Activated naive CD8-positive, alpha-beta T cell treated with anti-CD3 and anti-CD28 coated beads, Interleukin-2, amount 10 ng/mL, durations not matched to agents 7 days and 5 days (primary cell): ENCODE results near the gene IBA57. TPM values are rescaled to one million over a fixed set of nuclear protein-coding genes. Genes with fewer than 3 reads are reported as not detected.
"Not testable (repeated sequence)": the region's sequence is repeated elsewhere in the genome, so short reads cannot be mapped to it uniquely, and the experiment has no call there.

ENCODE experiments used
- ATAC-seq: fragments of 150-1000 bp; cut with Tn5 transposase; one replicate; pipeline ENCODE4 v1.10.0; 2021; ENCODE audit warnings: low read depth, moderate library complexity
- POLR2A ChIA-PET: fragments of 350-600 bp; sonication (Branson Sonifier 250); formaldehyde crosslinking; loops from one replicate; lab custom pipeline; 2021; ENCODE audit warnings: antibody characterized with exemption; lab: Charles Lee
- DNase-seq: peaks from one replicate; pipeline ENCODE4 v3.0.0; 2021
- H3K27ac Mint-ChIP-seq: one replicate; pipeline ENCODE4 v1.8.0; 2022; ENCODE audit warnings: mild to moderate bottlenecking, mixed read lengths
- H3K27me3 Mint-ChIP-seq: one replicate; pipeline ENCODE4 v1.8.0; 2022; ENCODE audit warnings: mild to moderate bottlenecking, moderate library complexity, mixed read lengths
- H3K36me3 Mint-ChIP-seq: one replicate; pipeline ENCODE4 v1.8.0; 2021; ENCODE audit warnings: mild to moderate bottlenecking, mixed read lengths
- H3K4me1 Mint-ChIP-seq: one replicate; pipeline ENCODE4 v1.8.0; 2021; ENCODE audit warnings: mixed read lengths
- H3K4me3 Mint-ChIP-seq: one replicate; pipeline ENCODE4 v1.8.0; 2022; ENCODE audit warnings: mild to moderate bottlenecking, moderate library complexity, mixed read lengths
- H3K9me3 Mint-ChIP-seq: one replicate; pipeline ENCODE4 v1.8.0; 2021; ENCODE audit warnings: mixed read lengths
- total RNA-seq, 2 experiments: library from RNA; stranded (reverse); gene quantifications; one replicate each; pipeline ENCODE4 v1.2.3, GENCODE V29; 2021

IBA57 gene
- total RNA-seq, 2 experiments from 2014 or later, result 9.7 to 12.2 TPM

GRCh38 chr1:228173528-228174481 is 8.2 kb downstream of the IBA57 start:
- not testable (repeated sequence) for ATAC-seq, DNase-seq, H3K36me3 Mint-ChIP-seq, H3K4me1 Mint-ChIP-seq, H3K27me3 Mint-ChIP-seq, H3K9me3 Mint-ChIP-seq, H3K4me3 Mint-ChIP-seq, H3K27ac Mint-ChIP-seq
- POLR2A ChIA-PET, result interaction anchor here (0.6 kb wide), 1 partner anchor 1374 kb away, joined by 4 read pairs; no protein-coding TSS in a partner anchor

GRCh38 chr1:228174482-228175315 is 9.1 kb downstream of the IBA57 start:
- ATAC-seq (no peak), DNase-seq (no peak)
- POLR2A ChIA-PET, result no interaction called here
- no peaks in the 10 kb centered on the region for H3K27me3 Mint-ChIP-seq
- no peaks in the 10 kb centered on the region for H3K36me3 Mint-ChIP-seq
- no peak overlapping the region for H3K27ac Mint-ChIP-seq
- H3K4me3 Mint-ChIP-seq, result no peak overlapping the region
- no peaks in the 10 kb centered on the region for H3K9me3 Mint-ChIP-seq
- H3K4me1 Mint-ChIP-seq, result peaks cover 2% of the 10 kb centered on the region

DNA sequence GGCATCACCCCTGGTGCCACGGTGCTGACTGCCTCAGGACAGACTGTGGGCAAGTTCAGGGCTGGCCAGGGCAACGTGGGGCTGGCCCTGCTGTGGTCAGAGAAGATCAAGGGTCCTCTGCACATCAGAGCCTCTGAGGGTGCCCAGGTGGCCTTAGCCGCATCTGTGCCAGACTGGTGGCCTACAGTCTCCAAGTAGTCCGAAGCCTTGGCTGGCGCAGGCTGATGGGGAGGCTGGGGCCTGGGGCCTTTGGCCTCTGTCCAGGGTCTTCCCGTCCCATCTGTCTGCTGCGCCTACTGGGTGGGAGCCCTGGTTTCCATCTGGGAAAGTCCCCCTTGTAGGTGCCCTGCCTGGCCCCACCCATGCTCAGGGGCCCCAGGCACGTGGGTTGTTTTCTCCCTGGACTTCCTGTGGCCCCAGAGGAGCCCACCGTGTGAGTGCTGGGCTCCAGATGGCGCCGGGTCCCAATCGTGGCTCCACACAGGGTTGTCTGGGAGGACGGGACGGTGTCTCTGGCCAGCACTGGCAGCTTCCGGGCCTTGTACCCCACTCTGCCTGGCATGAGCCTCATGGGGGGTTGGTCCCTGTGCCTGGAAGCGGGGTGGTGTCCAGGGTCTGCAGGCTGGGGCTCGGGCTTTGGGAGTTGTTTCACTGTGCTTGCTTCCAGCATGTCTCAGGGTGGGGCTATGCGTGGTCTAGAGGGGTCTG is 9.9 kb downstream of the IBA57 start:
- Mint-ChIP-seq H3K4me1 (peaks cover 2% of the 10 kb centered on the region), H3K36me3 (no peaks in the 10 kb centered on the region)
- no peak for ATAC-seq

GRCh38 chr1:228176024-228176395 is 10.4 kb downstream of the IBA57 start:
- ATAC-seq (no peak), DNase-seq (no peak)
- H3K4me1 Mint-ChIP-seq, result peaks cover 2% of the 10 kb centered on the region
- no peak overlapping the region for H3K4me3 Mint-ChIP-seq
- H3K36me3 Mint-ChIP-seq, result no peaks in the 10 kb centered on the region
- H3K9me3 Mint-ChIP-seq, result no peaks in the 10 kb centered on the region
- no peak overlapping the region for H3K27ac Mint-ChIP-seq
- H3K27me3 Mint-ChIP-seq, result no peaks in the 10 kb centered on the region
- POLR2A ChIA-PET, result no interaction called here

More for the DNA sequence above, 9.9 kb downstream of the IBA57 start:
- no peak for DNase-seq
- Mint-ChIP-seq H3K9me3 (no peaks in the 10 kb centered on the region), H3K27ac (no peak overlapping the region), H3K4me3 (no peak overlapping the region), H3K27me3 (no peaks in the 10 kb centered on the region)
- POLR2A ChIA-PET, result no interaction called here

DNA sequence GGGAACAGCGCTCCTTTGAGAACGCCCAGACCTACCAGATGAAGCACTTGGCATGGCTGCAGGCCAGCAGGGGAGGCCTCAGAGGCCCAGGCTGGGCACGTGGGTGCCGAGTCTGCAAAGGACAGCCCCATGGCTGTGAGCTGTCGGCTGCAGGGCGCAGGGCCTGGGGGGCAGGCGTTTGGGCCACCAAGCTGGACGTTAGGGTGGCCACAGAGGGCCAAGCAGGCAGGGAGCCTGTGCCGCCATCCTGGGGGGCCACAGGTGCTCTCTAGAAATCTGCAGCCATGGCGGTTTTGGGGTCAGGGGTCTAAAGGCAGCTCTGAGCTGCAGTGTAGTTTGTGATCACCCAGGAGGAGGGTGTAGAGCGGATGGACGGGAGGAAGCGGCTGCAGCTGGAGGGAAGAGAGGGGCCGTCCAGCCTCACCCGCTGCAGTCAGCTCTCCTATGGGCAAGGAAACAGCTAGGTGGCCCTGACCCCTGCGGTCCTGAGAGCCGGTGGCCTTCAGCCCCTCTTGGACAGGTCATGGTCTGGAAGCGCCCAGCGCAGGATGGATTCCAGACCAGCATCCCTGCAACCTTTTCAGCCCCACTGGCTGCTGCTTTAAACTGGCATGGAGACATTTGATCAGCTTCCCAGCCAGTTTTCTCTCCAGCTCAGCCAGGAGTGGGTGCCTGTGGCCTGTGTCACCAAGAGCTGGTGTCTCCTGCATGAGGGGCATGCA is 11.0 kb downstream of the IBA57 start:
- DNase-seq, result no peak
- Mint-ChIP-seq H3K9me3 (no peaks in the 10 kb centered on the region), H3K4me1 (peaks cover 2% of the 10 kb centered on the region), H3K27ac (no peak overlapping the region), H3K36me3 (no peaks in the 10 kb centered on the region), H3K27me3 (no peaks in the 10 kb centered on the region), H3K4me3 (no peak overlapping the region)
- POLR2A ChIA-PET, result no interaction called here
- ATAC-seq, result no peak

DNA sequence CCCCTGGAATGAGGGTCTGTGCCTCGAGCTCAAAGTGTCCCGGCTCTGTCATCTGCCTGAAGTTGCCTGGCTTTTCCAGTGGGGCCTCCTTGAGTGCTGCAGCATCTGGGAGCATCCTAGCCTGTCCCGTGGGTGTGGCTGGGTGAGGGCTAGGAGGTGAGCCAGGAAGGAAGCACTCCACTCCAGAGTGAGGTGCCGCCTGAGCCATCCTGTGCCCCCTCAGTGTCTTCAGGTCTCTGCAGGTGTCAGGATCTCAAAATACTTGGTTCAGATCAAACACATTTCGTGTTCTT is 11.5 kb downstream of the IBA57 start:
- no peak for ATAC-seq
- no peaks in the 10 kb centered on the region for H3K9me3 Mint-ChIP-seq
- POLR2A ChIA-PET, result interaction anchor here (0.7 kb wide), 1 partner anchor 67 kb away, joined by 5 read pairs; no protein-coding TSS in a partner anchor
- peaks cover 2% of the 10 kb centered on the region for H3K4me1 Mint-ChIP-seq
- H3K36me3 Mint-ChIP-seq, result no peaks in the 10 kb centered on the region
- no peak overlapping the region for H3K4me3 Mint-ChIP-seq
- H3K27ac Mint-ChIP-seq, result no peak overlapping the region
- DNase-seq, result no peak
- H3K27me3 Mint-ChIP-seq, result no peaks in the 10 kb centered on the region

GRCh38 chr1:228177721-228178710 is 12.4 kb downstream of the IBA57 start:
- H3K9me3 Mint-ChIP-seq, result no peaks in the 10 kb centered on the region
- H3K27ac Mint-ChIP-seq, result no peak overlapping the region

DNA sequence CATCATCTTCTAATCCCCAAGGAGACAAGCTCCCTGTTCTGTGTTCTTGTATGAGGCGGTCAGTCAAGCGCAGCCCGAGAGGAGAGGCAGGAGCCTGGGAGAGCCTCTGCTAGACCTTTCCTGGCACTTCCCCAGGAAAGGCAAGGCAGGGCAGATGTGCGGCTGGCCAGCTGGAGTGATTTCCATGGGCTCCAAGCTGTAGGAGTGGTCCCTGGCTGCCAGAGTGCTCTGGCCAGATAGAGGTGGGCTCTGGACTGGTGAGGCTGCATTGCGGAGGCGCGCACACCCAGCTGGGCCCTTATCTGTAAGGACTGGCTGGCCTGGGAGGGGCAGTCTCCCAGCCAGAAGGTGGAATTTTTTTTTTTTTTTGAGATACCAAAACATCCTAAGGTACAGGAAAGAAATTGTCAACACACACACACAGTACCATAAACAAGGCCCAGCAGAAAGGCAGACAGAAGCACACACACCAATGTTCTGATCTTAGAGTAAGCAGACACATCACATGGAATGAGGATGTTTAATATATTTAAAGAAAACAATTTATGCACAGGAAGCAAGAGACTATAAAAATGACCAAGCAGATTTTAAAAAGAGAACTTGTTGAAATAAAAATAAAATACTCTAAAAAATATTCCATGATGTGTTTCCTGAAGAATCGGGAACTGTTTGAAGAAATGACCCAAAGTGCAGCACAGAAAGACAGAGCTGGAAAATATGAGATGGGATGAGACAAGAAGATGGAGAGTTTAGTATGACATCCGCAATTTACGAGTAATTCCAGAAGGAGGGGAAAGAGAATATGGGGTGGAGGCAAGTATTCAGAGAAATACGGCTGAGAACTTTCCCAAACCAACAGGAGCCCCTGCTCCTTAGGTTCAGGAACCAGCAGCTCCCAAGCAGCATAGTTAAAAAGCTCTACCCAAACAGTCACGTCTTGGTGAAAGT is 13.4 kb downstream of the IBA57 start:
- Mint-ChIP-seq H3K27ac (no peak overlapping the region), H3K36me3 (no peaks in the 10 kb centered on the region), H3K27me3 (no peaks in the 10 kb centered on the region), H3K9me3 (no peaks in the 10 kb centered on the region), H3K4me1 (peaks cover 2% of the 10 kb centered on the region), H3K4me3 (no peak overlapping the region)
- DNase-seq (no peak), ATAC-seq (no peak)
- POLR2A ChIA-PET, result no interaction called here

More at GRCh38 chr1:228177721-228178710, 12.4 kb downstream of the IBA57 start:
- DNase-seq (no peak), ATAC-seq (no peak)
- Mint-ChIP-seq H3K36me3 (no peaks in the 10 kb centered on the region), H3K27me3 (no peaks in the 10 kb centered on the region), H3K4me3 (no peak overlapping the region), H3K4me1 (peaks cover 2% of the 10 kb centered on the region)
- POLR2A ChIA-PET, result interaction anchor here (0.7 kb wide), 1 partner anchor 66 kb away, joined by 5 read pairs; no protein-coding TSS in a partner anchor

DNA sequence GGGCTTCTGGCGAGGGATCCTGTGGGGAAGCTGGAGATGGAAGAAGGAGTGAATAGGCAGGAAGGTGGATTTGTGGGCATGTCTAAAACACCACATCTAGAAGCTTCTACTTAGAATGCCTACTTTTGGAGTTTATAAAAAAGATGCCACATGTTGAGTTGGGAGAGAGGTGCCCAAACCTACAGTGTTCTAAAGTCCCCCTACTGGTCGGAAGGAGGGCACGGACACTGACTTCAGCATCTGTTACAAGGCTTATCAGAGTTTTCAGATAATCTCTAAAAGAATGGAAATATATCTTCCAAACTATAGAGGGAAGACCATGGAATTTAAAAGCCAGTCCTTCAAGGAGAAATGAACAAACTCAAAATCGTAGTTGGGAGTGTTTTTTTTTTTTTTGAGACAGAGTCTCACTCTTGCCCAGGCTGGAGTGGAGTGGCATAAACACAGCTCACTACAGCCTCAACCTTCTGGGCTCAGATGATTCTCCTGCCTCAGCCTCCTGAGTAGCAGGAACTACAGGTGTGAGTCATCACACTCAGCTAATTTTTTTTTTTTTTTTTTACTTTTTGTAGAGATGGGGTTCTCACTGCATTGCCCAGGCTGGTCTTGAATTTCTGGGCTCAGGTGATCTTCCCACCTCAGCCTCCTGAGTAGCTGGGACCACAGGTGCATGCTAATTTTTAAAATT is 14.8 kb downstream of the IBA57 start:
- POLR2A ChIA-PET, result interaction anchor here (1.2 kb wide), 1 partner anchor 9 kb away, joined by 4 read pairs; no protein-coding TSS in a partner anchor
- no peak for ATAC-seq
- H3K27ac Mint-ChIP-seq, result no peak overlapping the region

DNA sequence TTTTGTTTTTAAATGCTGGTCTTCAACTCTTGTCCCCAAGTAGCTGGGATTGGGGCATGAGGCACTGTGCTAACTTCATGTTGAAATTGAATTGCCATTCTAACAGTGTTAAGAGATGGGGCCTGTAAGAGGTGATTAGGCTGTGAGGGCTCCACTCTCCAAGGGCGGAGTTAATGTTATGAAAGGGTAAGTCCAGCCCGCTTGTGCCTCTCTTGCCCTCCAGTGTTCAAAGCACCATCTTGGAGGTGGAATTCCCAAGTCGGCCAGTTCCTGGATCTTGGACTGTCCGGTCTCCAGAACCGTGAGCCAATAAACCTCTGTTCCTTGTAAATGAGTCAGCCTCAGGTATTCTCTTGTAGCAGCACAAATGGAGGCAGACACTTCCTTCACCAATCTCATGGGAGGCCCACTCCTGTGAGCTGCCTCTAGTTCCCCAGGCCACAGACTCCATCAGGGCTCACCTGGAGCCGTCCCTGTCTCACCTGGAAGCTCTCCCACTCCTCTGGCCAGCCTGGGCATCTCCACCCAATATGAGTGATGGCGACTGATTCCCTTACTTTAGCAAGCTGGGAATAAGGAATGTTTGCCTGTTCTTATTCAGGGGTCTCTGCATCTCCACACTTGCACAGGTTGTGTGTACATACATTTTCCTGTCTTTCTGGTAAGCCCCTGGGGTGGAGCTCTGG is 15.5 kb downstream of the IBA57 start:
- DNase-seq (no peak), ATAC-seq (no peak)
- H3K27ac Mint-ChIP-seq, result no peak overlapping the region
- POLR2A ChIA-PET, result interaction anchor here (1.2 kb wide), 1 partner anchor 10 kb away, joined by 4 read pairs; no protein-coding TSS in a partner anchor
- no peaks in the 10 kb centered on the region for H3K27me3 Mint-ChIP-seq
- no peaks in the 10 kb centered on the region for H3K9me3 Mint-ChIP-seq
- no peak overlapping the region for H3K4me3 Mint-ChIP-seq
- peaks cover 7% of the 10 kb centered on the region for H3K4me1 Mint-ChIP-seq
- no peaks in the 10 kb centered on the region for H3K36me3 Mint-ChIP-seq

More for the DNA sequence above, 14.8 kb downstream of the IBA57 start:
- Mint-ChIP-seq H3K27me3 (no peaks in the 10 kb centered on the region), H3K4me1 (peaks cover 3% of the 10 kb centered on the region), H3K36me3 (no peaks in the 10 kb centered on the region), H3K4me3 (no peak overlapping the region), H3K9me3 (no peaks in the 10 kb centered on the region)
- no peak for DNase-seq
